ENCODE measurements around the gene KRT37.

DNA sequence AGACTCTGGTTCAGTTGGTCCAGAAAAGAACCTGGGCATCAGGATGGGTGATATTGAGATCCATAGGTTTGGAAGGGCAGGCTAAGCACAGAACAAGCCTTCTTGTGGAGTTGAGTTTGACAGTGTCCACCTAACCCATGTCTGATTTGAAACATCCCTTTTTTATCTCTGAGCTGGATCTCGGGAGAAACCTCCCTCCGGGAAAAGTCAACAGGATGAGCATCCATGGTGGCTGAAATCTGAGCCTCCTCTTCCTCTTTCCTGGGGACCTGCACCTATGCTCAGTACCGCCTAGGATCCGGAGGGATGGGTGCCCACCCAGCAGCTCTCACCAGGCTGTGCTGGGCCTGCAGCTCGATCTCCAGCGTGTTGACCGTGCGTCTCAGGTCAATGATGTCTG, 39.4 kb upstream of the KRT37 start:
- TF ChIP-seq, protein P1, sequence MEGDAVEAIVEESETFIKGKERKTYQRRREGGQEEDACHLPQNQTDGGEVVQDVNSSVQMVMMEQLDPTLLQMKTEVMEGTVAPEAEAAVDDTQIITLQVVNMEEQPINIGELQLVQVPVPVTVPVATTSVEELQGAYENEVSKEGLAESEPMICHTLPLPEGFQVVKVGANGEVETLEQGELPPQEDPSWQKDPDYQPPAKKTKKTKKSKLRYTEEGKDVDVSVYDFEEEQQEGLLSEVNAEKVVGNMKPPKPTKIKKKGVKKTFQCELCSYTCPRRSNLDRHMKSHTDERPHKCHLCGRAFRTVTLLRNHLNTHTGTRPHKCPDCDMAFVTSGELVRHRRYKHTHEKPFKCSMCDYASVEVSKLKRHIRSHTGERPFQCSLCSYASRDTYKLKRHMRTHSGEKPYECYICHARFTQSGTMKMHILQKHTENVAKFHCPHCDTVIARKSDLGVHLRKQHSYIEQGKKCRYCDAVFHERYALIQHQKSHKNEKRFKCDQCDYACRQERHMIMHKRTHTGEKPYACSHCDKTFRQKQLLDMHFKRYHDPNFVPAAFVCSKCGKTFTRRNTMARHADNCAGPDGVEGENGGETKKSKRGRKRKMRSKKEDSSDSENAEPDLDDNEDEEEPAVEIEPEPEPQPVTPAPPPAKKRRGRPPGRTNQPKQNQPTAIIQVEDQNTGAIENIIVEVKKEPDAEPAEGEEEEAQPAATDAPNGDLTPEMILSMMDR (IDR thresholded peaks at IDR 0.05), result no peak
- TF ChIP-seq POLR2A (IDR thresholded peaks at IDR 0.05), result no peak
